ENCODE results near the gene GPX1. TPM values are rescaled to one million over a fixed set of nuclear protein-coding genes. Genes with fewer than 3 reads are reported as not detected.
A peak's percentile ranks its signal among the peaks of the same experiment; 100 is the strongest.

The GPX1 gene
- total RNA-seq (2021; fragmentation: NEBNext Ultra II Directional; extraction: Animal tissue kit (Norgen Biotek cat#: 25700)) (250 and 252 TPM in 2 replicates), polyA plus RNA-seq (2011; rRNA removed) (757 and 854 TPM in 2 replicates), polyA minus RNA-seq (2011; rRNA and poly(A)+ RNA removed) (61.1 and 103 TPM in 2 replicates)
- polyA plus RNA-seq (2011; cell fraction: cytosol; rRNA removed), result 454 TPM
- 458 TPM for polyA plus RNA-seq (2011; cell fraction: nucleus; rRNA removed)
- 212 to 300 TPM (median 285 TPM) in 4 replicates for polyA plus RNA-seq (2012, experiment 1 of 2)
- 471 TPM for polyA plus RNA-seq (2012, experiment 2 of 2)
- 203 TPM for polyA plus RNA-seq (2013, experiment 1 of 2)
- 201 TPM for polyA plus RNA-seq (2013, experiment 2 of 2)
- 138 TPM for polyA minus RNA-seq (2011; cell fraction: cytosol; rRNA and poly(A)+ RNA removed)
- 96.8 TPM for polyA minus RNA-seq (2011; cell fraction: nucleus; rRNA and poly(A)+ RNA removed)
- long read RNA-seq, experiment 1, transcript GPX1-201 (1 exons, 1,135 nt), result minor isoform, 26 of 379 reads
- long read RNA-seq, experiment 1, transcript GPX1-202 (2 exons, 1,151 nt), result major isoform, 351 of 379 reads
- long read RNA-seq, experiment 1, partial matches to known transcripts, result 0 of 379 reads
- long read RNA-seq, experiment 1, other reads (novel, unspliced or antisense), result 1 of 379 reads
- long read RNA-seq, experiment 2, transcript GPX1-202 (2 exons, 1,151 nt), result major isoform, 12 of 14 reads
- long read RNA-seq, experiment 2, partial matches to known transcripts, result 0 of 14 reads
- long read RNA-seq, experiment 2, other reads (novel, unspliced or antisense), result 0 of 14 reads

- Histone ChIP-seq H3K9me3 (ENCODE audit: insufficient read depth in 2 of 2, low read depth in 1 of 2, low read length in 1 of 2) (no peaks in the 10 kb centered on the region), H3K9ac (replicated peaks in 1 of 4; ENCODE audit: extremely low read depth in 1 of 4, low read depth in 3 of 4, low read length in 3 of 4) (peak within 1 kb of the TSS; percentile 53 to 83 (median 74)), H3K27ac (ENCODE audit: low read depth, low read length) (peak within 1 kb of the TSS; percentile 92), H4K5ac (ENCODE audit: insufficient read length, low read depth, low read length) (peak within 1 kb of the TSS; percentile 63), H2BK15ac (ENCODE audit: low read length) (0 out of 2 replicates have a peak within 1 kb of the TSS, but pooled peaks have one; percentile 12), H2BK120ac (replicated peaks; ENCODE audit: low read depth, low read length) (peak within 1 kb of the TSS; percentile 86), H3K56ac (replicated peaks; ENCODE audit: insufficient read length, low read depth, low read length) (peak within 1 kb of the TSS; percentile 85), H4K91ac (replicated peaks; ENCODE audit: insufficient read length, low read length) (peak within 1 kb of the TSS; percentile 93), H2BK12ac (ENCODE audit: low read depth, low read length) (peak within 1 kb of the TSS; percentile 53; the same call in 1 of the 2 replicates), H4K8ac (ENCODE audit: extremely low read depth, insufficient read depth, low read length) (peak within 1 kb of the TSS; percentile 96), H3K36me3 (ENCODE audit: control insufficient read depth in 2 of 4, insufficient read depth in 4 of 4, low read length in 3 of 4) (peaks cover 11 to 40% (median 28%) of the 10 kb centered on the region in 4 experiments), H3K27me3 (replicated peaks in 1 of 4; ENCODE audit: control insufficient read depth in 3 of 4, extremely low read depth in 1 of 4, insufficient read depth in 3 of 4, low read length in 3 of 4) (no peaks in the 10 kb centered on the region), H3K4ac (replicated peaks; ENCODE audit: insufficient read length, low read depth, low read length) (peak within 1 kb of the TSS; percentile 93), H2AK5ac (ENCODE audit: low read depth, low read length) (no peak within 1 kb of the TSS; the same call in 1 of the 2 replicates), H2AFZ (ENCODE audit: low read length) (peak within 1 kb of the TSS; percentile 87; the same call in 1 of the 2 replicates), H3K14ac (ENCODE audit: insufficient read length) (no peak within 1 kb of the TSS), H2BK5ac (ENCODE audit: low read depth, low read length) (peak within 1 kb of the TSS; percentile 86), H4K20me1 (replicated peaks in 1 of 2; ENCODE audit: control insufficient read depth in 1 of 2, insufficient read depth in 2 of 2, low read length in 2 of 2) (no peaks in the 10 kb centered on the region), H3K4me1 (replicated peaks in 1 of 4; ENCODE audit: control insufficient read depth in 3 of 4, insufficient read depth in 4 of 4, low read length in 3 of 4) (peaks cover 1 to 3% (median 3%) of the 10 kb centered on the region in 4 experiments; a peak in 4 of 7 replicates), H3K79me1 (ENCODE audit: low read depth, low read length) (no peaks in the 10 kb centered on the region; the same call in 1 of the 2 replicates), H3K4me2 (ENCODE audit: insufficient read depth in 1 of 2, low read depth in 2 of 2, low read length in 2 of 2) (peak within 1 kb of the TSS; percentile 75 to 82), H3K4me3 (ENCODE audit: extremely low read depth in 1 of 4, insufficient read depth in 2 of 4, low read depth in 3 of 4, low read length in 4 of 4) (peak within 1 kb of the TSS; percentile 58 to 90 (median 86)), H3K18ac (ENCODE audit: extremely low read depth, low read length) (peak within 1 kb of the TSS; percentile 91), H3K23me2 (ENCODE audit: low read depth, low read length) (peaks cover 4% of the 10 kb centered on the region; the same call in 1 of the 2 replicates), H2BK20ac (ENCODE audit: low read length) (no peak within 1 kb of the TSS), H3K79me2 (ENCODE audit: control insufficient read depth in 1 of 2, insufficient read depth in 2 of 2, low read length in 2 of 2) (peaks cover 0 to 14% of the 10 kb centered on the region in 2 experiments; a peak in 2 of 4 replicates), H3K23ac (ENCODE audit: insufficient read length) (no peak within 1 kb of the TSS)
- FAIRE-seq (no peak), DNase-seq (ENCODE audit: low read depth in 1 of 2, low spot score in 2 of 2) (peak; percentile 89 to 96)
- 5% methylated on average over 45 of the region's 46 CpGs; no CpG with 5 or more reads in 1 of the 2 experiments for WGBS, 2 experiments (ENCODE audit: extremely low coverage in 1 of 2, insufficient coverage in 1 of 2, insufficient read length in 1 of 2, insufficient replicate concordance in 2 of 2, low coverage in 1 of 2, low lambda C conversion rate in 2 of 2, missing lambda C conversion rate in 1 of 2)
- ChIA-PET CTCF (ENCODE audit: partially characterized antibody) (interaction anchor here (0.7 to 1.5 kb wide), 5 partner anchors 18 to 188 kb away, joined by 3 to 11 read pairs (median 4); partner anchors contain the start of genes DAG1, KLHDC8B and USP4), POLR2A (ENCODE audit: partially characterized antibody) (interaction anchor here (0.7 to 2.6 kb wide), 27 partner anchors 9 to 330 kb away, joined by 3 to 45 read pairs (median 4); partner anchors contain the start of genes DAG1, KLHDC8B, QRICH1 and RHOA)
- TF ChIP-seq POLR2AphosphoS5 (IDR thresholded peaks at IDR 0.05; ENCODE audit: low read depth, low read length), result peak; percentile 94
Measured at GRCh38 chr3:49358217-49358883, at the start of gene GPX1. GPX1 (minus strand) TSS chr3:49358353; CDS start chr3:49358278, 75 bp downstream.
